Liver (tissue), 9 donors: ENCODE results near the gene FRZB. TPM values are rescaled to one million over a fixed set of nuclear protein-coding genes. Genes with fewer than 3 reads are reported as not detected.

ENCODE experiments used
- DNase-seq: peaks from one replicate; pipeline ENCODE4 v3.0.0-alpha.2; 2017; ENCODE audit warnings: low spot score
- H3K27ac ChIP-seq, 2 donors: one replicate each; pipeline ENCODE4 v1.7.0; 2013; ENCODE audit warnings: inconsistent platforms in 2 of 2, low read length in 2 of 2, control low read depth in 1 of 2, low read depth in 1 of 2, mild to moderate bottlenecking in 1 of 2
- H3K27me3 ChIP-seq, 4 donors: one replicate each; pipeline versions ENCODE4 v1.6.1 to v1.7.0; 2013; ENCODE audit warnings: low read length in 3 of 4, inconsistent platforms in 1 of 4, mild to moderate bottlenecking in 1 of 4, moderate library complexity in 1 of 4; ENCODE audit not compliant: control insufficient read depth in 4 of 4, insufficient read depth in 4 of 4
- H3K36me3 ChIP-seq, 4 donors: one replicate each; pipeline versions ENCODE4 v1.6.1 to v1.7.0; 2013; ENCODE audit warnings: low read length in 3 of 4, mild to moderate bottlenecking in 3 of 4, low read depth in 1 of 4, moderate library complexity in 1 of 4; ENCODE audit not compliant: control insufficient read depth in 4 of 4, insufficient read depth in 3 of 4
- H3K4me1 ChIP-seq, 4 donors: one replicate each; pipeline versions ENCODE4 v1.6.1 to v1.7.0; 2013; ENCODE audit warnings: low read length in 3 of 4, mild to moderate bottlenecking in 3 of 4, moderate library complexity in 1 of 4; ENCODE audit not compliant: control insufficient read depth in 4 of 4, insufficient read depth in 4 of 4
- H3K4me3 ChIP-seq, 3 donors: one replicate each; pipeline versions ENCODE4 v1.6.1 to v1.7.0; 2013; ENCODE audit warnings: low read length in 3 of 3, control low read depth in 1 of 3, low read depth in 1 of 3, mild to moderate bottlenecking in 1 of 3
- H3K9ac ChIP-seq, 2 donors: one replicate each; pipeline ENCODE4 v1.7.0; 2013; ENCODE audit warnings: low read length in 2 of 2, mild to moderate bottlenecking in 2 of 2, moderate library complexity in 2 of 2, control low read depth in 1 of 2, low read depth in 1 of 2
- H3K9me3 ChIP-seq, 4 donors: one replicate each; pipeline versions ENCODE4 v1.6.1 to v1.7.0; 2013; ENCODE audit warnings: low read length in 3 of 4; ENCODE audit not compliant: control insufficient read depth in 4 of 4
- ATF3 ChIP-seq: IDR thresholded peaks from 2 replicates; pipeline ENCODE4 v1.6.1; 2016; ENCODE audit warnings: antibody characterized with exemption
- CTCF ChIP-seq: fragments of 150-350 bp; IDR thresholded peaks from 2 replicates; pipeline ENCODE4 v1.5.1; 2017; ENCODE audit warnings: improper control_type of control experiment, low read depth, low read length; ENCODE audit not compliant: missing input control
- EGR1 ChIP-seq, 2 donors: IDR thresholded peaks; 2 replicates each; pipeline ENCODE4 v1.6.1; 2016 to 2018; ENCODE audit warnings: antibody characterized with exemption in 2 of 2, low read depth in 2 of 2
- FOXA1 ChIP-seq: IDR thresholded peaks from 2 replicates; pipeline ENCODE4 v1.6.1; 2016; ENCODE audit warnings: antibody characterized with exemption
- FOXA2 ChIP-seq: IDR thresholded peaks from 2 replicates; pipeline ENCODE4 v1.6.1; 2016; ENCODE audit warnings: antibody characterized with exemption
- GABPA ChIP-seq, 2 donors: IDR thresholded peaks in 1 of 2; conservative IDR thresholded peaks in 1 of 2; 2 replicates each; pipeline ENCODE4 v1.6.1; 2016; ENCODE audit warnings: antibody characterized with exemption in 2 of 2, mild to moderate bottlenecking in 1 of 2, moderate library complexity in 1 of 2
- HNF4A ChIP-seq, 2 donors: conservative IDR thresholded peaks; 2 replicates each; pipeline ENCODE4 v1.6.1; 2016; ENCODE audit warnings: antibody characterized with exemption in 2 of 2, mild to moderate bottlenecking in 2 of 2
- HNF4G ChIP-seq: IDR thresholded peaks from 2 replicates; pipeline ENCODE4 v1.6.1; 2016; ENCODE audit warnings: antibody characterized with exemption
- JUND ChIP-seq, 2 donors: IDR thresholded peaks; 2 replicates each; pipeline ENCODE4 v1.6.1; 2016; ENCODE audit warnings: antibody characterized with exemption in 2 of 2
- MAX ChIP-seq: IDR thresholded peaks from 2 replicates; pipeline ENCODE4 v1.6.1; 2016; ENCODE audit warnings: antibody characterized with exemption
- NR2F2 ChIP-seq: IDR thresholded peaks from 2 replicates; pipeline ENCODE4 v1.6.1; 2016; ENCODE audit warnings: antibody characterized with exemption
- RAD21 ChIP-seq, 2 donors: IDR thresholded peaks; 2 replicates each; pipeline ENCODE4 v1.6.1; 2016; ENCODE audit warnings: antibody characterized with exemption in 2 of 2, mild to moderate bottlenecking in 2 of 2
- RXRA ChIP-seq, 2 donors: IDR thresholded peaks; 2 replicates each; pipeline ENCODE4 v1.6.1; 2017 to 2018; ENCODE audit warnings: antibody characterized with exemption in 2 of 2, mild to moderate bottlenecking in 1 of 2
- SP1 ChIP-seq: IDR thresholded peaks from 2 replicates; pipeline ENCODE4 v1.6.1; 2018; ENCODE audit warnings: antibody characterized with exemption, mild to moderate bottlenecking
- TAF1 ChIP-seq: conservative IDR thresholded peaks from 2 replicates; pipeline ENCODE4 v1.6.1; 2016; ENCODE audit warnings: antibody characterized with exemption, mild to moderate bottlenecking
- YY1 ChIP-seq: IDR thresholded peaks from 2 replicates; pipeline ENCODE4 v1.6.1; 2016; ENCODE audit warnings: antibody characterized with exemption, mild to moderate bottlenecking
- ZBTB33 ChIP-seq: IDR thresholded peaks from 2 replicates; pipeline ENCODE4 v1.6.1; 2016; ENCODE audit warnings: antibody characterized with exemption
- WGBS: extraction: QIAGEN DNeasy Blood & Tissue Kit; methylation state at CpG from one replicate; pipeline ENCODE4 v1.1.7; 2013; 5-methylcytosine and 5-hydroxymethylcytosine counted together
- polyA plus RNA-seq, 2 donors: library from polyadenylated mRNA; stranded (reverse) in 1 of 2; unstranded in 1 of 2; fragments of 200-250 nt in 1 of 2; fragments of >200 nt in 1 of 2; fragmentation: Nextera tagmentation in 1 of 2; extraction: Ambion mirVana in 1 of 2; gene quantifications; one replicate each; pipeline versions ENCODE4 v1.2.1 to v1.2.3, GENCODE V29; 2013 to 2015
- total RNA-seq, 2 donors: library from RNA; depleted of rRNA; stranded (reverse); fragments of >200 nt; gene quantifications; one replicate each; pipeline ENCODE4 v1.2.3, GENCODE V29; 2014
- donor health status: healthy.
- donor health status: healthy.
- donor health status: healthy.
- donor health status: healthy.
- donor health status: healthy.

FRZB gene
- total and polyA plus RNA-seq, 4 donors, result 0.17 to 1.0 (median 0.54) TPM

GRCh38 chr2:182824056-182824766, 42.2 kb downstream of the FRZB start (continued):
- TF ChIP-seq ATF3, result no peak

- Histone ChIP-seq H3K36me3 (no peaks in the 10 kb centered on the region), H3K27me3 (no peaks in the 10 kb centered on the region), H3K27ac (no peak overlapping the region), H3K4me3 (no peak overlapping the region), H3K9me3 (no peaks in the 10 kb centered on the region), H3K4me1 (no peaks in the 10 kb centered on the region), H3K9ac (no peak overlapping the region)
- TF ChIP-seq ZBTB33, result no peak
- no peak for TF ChIP-seq SP1
- TF ChIP-seq HNF4G, result no peak
- no peak for TF ChIP-seq RXRA (IDR thresholded peaks at IDR 0.05)
- TF ChIP-seq CTCF, result no peak
- no peak for TF ChIP-seq ATF3
- no peak for TF ChIP-seq YY1
- DNase-seq, result no peak
- 96% methylated on average over 2 of the region's 2 CpGs for WGBS
Observed at GRCh38 chr2:182822733-182823132, 43.7 kb downstream of the FRZB start.

- Histone ChIP-seq H3K9me3 (no peaks in the 10 kb centered on the region), H3K4me3 (no peak overlapping the region), H3K27me3 (no peaks in the 10 kb centered on the region), H3K36me3 (no peaks in the 10 kb centered on the region), H3K9ac (no peak overlapping the region), H3K4me1 (no peaks in the 10 kb centered on the region), H3K27ac (no peak overlapping the region)
- no peak for DNase-seq
- WGBS, result 72% methylated on average over 2 of the region's 2 CpGs
- TF ChIP-seq ATF3 (no peak), EGR1 (IDR thresholded peaks at IDR 0.05; ENCODE audit: low read depth in 2 of 2) (no peak), HNF4A (conservative IDR thresholded peaks at IDR 0.05) (no peak), FOXA2 (no peak), YY1 (no peak), CTCF (no peak), HNF4G (no peak), NR2F2 (no peak), RAD21 (IDR thresholded peaks at IDR 0.05) (no peak), TAF1 (no peak), JUND (IDR thresholded peaks at IDR 0.05) (no peak), RXRA (IDR thresholded peaks at IDR 0.05) (no peak), FOXA1 (no peak), GABPA (IDR thresholded peaks at IDR 0.05 in 1 of 2, conservative IDR thresholded peaks at IDR 0.05 in 1 of 2) (no peak), ZBTB33 (no peak), MAX (no peak), SP1 (no peak)
Observed at GRCh38 chr2:182821182-182821581, 45.3 kb downstream of the FRZB start.
